Panc1 (cell line): ENCODE results near the gene SLC26A3.

Source experiments
- CTCF ChIP-seq: fragments of 450-650 bp; IDR thresholded peaks from 2 replicates; pipeline ENCODE4 v1.5.1; 2017; ENCODE audit warnings: mild to moderate bottlenecking
- POLR2AphosphoS5 ChIP-seq: IDR thresholded peaks from 2 replicates; pipeline ENCODE4 v1.6.1; 2012; ENCODE audit warnings: mild to moderate bottlenecking, low read depth, low read length, moderate library complexity
- REST ChIP-seq, 2 experiments: IDR thresholded peaks; 2 replicates each; pipeline ENCODE4 v1.6.1; 2011 to 2012; ENCODE audit warnings: low read depth in 2 of 2, control low read depth in 1 of 2, low read length in 1 of 2, mild to moderate bottlenecking in 1 of 2, moderate library complexity in 1 of 2; ENCODE audit not compliant: insufficient read depth in 1 of 2

- TF ChIP-seq CTCF, result no peak
- TF ChIP-seq POLR2AphosphoS5, result no peak
- TF ChIP-seq REST (IDR thresholded peaks at IDR 0.05; ENCODE audit: insufficient read depth in 1 of 2, low read depth in 2 of 2, low read length in 1 of 2), result no peak
These were observed 13.4 kb downstream of the SLC26A3 start for GRCh38 chr7:107789647-107790046.
